RWPE2 (cell line): ENCODE measurements around the gene LINC01488.

ENCODE experiments used
- ATAC-seq: fragments of 200-7000 bp; cut with Tn5 transposase; 3 replicates; pipeline ENCODE4 v1.9.1; 2021; ENCODE audit warnings: low read depth
- DNase-seq: peaks from one replicate; pipeline ENCODE4 v3.0.0-alpha.2; 2020; ENCODE audit warnings: low spot score
- H3K27ac ChIP-seq: fragments of 450-650 bp; 2 replicates; pipeline ENCODE4 v1.5.1; 2017; ENCODE audit warnings: mild to moderate bottlenecking; ENCODE audit not compliant: poor library complexity, severe bottlenecking
- H3K27me3 ChIP-seq: fragments of 250-450 bp; sonication (Bioruptor Pico); 2 replicates; pipeline ENCODE4 v1.5.1; 2021; ENCODE audit warnings: mild to moderate bottlenecking, moderate library complexity; ENCODE audit not compliant: insufficient read depth, poor library complexity, severe bottlenecking
- H3K36me3 ChIP-seq: fragments of 250-450 bp; sonication (Bioruptor Pico); 2 replicates; pipeline ENCODE4 v1.5.1; 2020; ENCODE audit warnings: low read depth, mild to moderate bottlenecking, moderate library complexity
- H3K4me1 ChIP-seq: fragments of 250-450 bp; sonication (Bioruptor Pico); 2 replicates; pipeline ENCODE4 v1.5.1; 2021; ENCODE audit warnings: mild to moderate bottlenecking, moderate library complexity; ENCODE audit not compliant: insufficient read depth, poor library complexity, severe bottlenecking
- H3K4me3 ChIP-seq: fragments of 250-450 bp; sonication (Bioruptor Pico); 2 replicates; pipeline ENCODE4 v1.5.1; 2021; ENCODE audit warnings: mild to moderate bottlenecking, moderate library complexity; ENCODE audit not compliant: severe bottlenecking
- H3K9me3 ChIP-seq: fragments of 250-450 bp; sonication (Bioruptor Pico); 2 replicates; pipeline ENCODE4 v1.5.1; 2021; ENCODE audit warnings: mild to moderate bottlenecking, moderate library complexity; ENCODE audit not compliant: severe bottlenecking
- TF ChIP-seq, protein P1 (sequence below): fragments of 450-650 bp; IDR thresholded peaks from one replicate; pipeline ENCODE4 v1.5.1; 2017; ENCODE audit warnings: mild to moderate bottlenecking, moderate library complexity; ENCODE audit not compliant: poor library complexity, severe bottlenecking

Gene LINC01488

GRCh38 chr11:69451289-69451688 lies 30.2 kb upstream of the LINC01488 start:
- DNase-seq (no peak), ATAC-seq (no peak)
- Histone ChIP-seq H3K4me1 (peaks cover 6% of the 10 kb centered on the region), H3K9me3 (no peaks in the 10 kb centered on the region), H3K36me3 (no peaks in the 10 kb centered on the region), H3K27me3 (no peaks in the 10 kb centered on the region), H3K27ac (no peak overlapping the region), H3K4me3 (no peak overlapping the region)
- TF ChIP-seq, protein P1, sequence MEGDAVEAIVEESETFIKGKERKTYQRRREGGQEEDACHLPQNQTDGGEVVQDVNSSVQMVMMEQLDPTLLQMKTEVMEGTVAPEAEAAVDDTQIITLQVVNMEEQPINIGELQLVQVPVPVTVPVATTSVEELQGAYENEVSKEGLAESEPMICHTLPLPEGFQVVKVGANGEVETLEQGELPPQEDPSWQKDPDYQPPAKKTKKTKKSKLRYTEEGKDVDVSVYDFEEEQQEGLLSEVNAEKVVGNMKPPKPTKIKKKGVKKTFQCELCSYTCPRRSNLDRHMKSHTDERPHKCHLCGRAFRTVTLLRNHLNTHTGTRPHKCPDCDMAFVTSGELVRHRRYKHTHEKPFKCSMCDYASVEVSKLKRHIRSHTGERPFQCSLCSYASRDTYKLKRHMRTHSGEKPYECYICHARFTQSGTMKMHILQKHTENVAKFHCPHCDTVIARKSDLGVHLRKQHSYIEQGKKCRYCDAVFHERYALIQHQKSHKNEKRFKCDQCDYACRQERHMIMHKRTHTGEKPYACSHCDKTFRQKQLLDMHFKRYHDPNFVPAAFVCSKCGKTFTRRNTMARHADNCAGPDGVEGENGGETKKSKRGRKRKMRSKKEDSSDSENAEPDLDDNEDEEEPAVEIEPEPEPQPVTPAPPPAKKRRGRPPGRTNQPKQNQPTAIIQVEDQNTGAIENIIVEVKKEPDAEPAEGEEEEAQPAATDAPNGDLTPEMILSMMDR: no peak

DNA sequence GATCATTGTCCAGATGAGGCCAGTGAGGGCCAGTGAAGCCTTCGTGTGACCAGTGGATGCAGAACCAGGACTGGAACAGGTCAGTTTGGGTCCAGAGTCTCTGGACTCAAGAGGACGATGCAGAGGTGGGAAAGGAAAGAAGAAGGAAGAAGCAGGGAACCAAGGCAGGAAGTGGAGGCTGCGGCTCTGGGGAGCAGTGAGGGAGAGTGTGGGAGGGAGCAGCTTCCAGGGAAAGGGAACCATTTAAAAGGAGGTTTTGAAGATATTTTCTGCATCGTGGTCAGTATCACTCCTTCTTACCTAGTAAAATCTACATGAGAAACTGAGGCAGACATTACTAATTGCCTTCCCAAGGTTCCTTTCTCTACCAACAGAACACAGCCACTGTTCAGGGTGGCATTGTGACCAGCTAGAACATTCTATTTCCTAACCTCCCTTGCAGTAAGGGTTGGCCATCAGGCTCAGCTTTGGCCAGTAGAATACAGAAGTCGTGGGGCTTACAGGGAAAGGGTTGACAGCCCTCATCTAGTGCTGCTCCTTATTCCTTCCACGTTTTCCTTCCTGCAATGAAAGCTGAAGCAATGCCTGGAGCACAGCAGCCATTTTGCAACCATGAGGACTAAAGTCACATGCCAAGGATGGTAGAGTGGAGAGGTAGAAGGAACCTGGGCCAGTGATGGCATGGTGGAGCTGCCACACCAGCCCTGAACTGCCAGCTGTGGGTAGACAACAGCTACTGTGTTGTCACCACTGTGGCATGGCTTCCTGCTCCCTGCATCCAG lies 29.1 kb upstream of the LINC01488 start:
- ATAC-seq (no peak), DNase-seq (no peak)
- H3K4me1 ChIP-seq: peaks cover 6% of the 10 kb centered on the region
- H3K36me3 ChIP-seq: no peaks in the 10 kb centered on the region
- H3K9me3 ChIP-seq: no peaks in the 10 kb centered on the region
- TF ChIP-seq, protein P1: no peak
- no peaks in the 10 kb centered on the region for H3K27me3 ChIP-seq
- no peak overlapping the region for H3K27ac ChIP-seq
- no peak overlapping the region for H3K4me3 ChIP-seq

DNA sequence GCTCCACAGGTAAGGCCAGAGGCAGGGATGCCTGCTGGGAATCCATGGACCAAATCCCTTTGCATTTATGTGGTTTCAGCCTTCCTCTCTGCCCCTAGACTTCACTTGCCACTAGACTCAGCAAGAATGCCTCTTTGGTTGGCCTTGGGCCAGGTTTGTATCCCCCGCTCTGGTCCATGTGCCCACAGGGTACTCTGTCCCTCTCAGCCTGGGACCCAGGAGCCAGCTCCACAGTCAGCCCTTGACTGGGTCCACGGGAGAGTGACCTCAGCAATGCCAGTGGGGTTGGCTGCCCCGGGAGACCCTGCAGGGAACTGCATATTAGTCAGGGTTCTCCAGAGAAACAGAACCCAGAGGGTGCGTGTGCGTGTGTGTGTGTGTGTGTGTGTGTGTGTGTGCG lies 28.3 kb upstream of the LINC01488 start:
- H3K9me3 ChIP-seq: no peaks in the 10 kb centered on the region
- no peaks in the 10 kb centered on the region for H3K36me3 ChIP-seq
- ATAC-seq (no peak), DNase-seq (no peak)
- no peaks in the 10 kb centered on the region for H3K27me3 ChIP-seq
- no peaks in the 10 kb centered on the region for H3K4me1 ChIP-seq
- TF ChIP-seq, protein P1: no peak
- H3K27ac ChIP-seq: no peak overlapping the region
- H3K4me3 ChIP-seq: no peak overlapping the region

DNA sequence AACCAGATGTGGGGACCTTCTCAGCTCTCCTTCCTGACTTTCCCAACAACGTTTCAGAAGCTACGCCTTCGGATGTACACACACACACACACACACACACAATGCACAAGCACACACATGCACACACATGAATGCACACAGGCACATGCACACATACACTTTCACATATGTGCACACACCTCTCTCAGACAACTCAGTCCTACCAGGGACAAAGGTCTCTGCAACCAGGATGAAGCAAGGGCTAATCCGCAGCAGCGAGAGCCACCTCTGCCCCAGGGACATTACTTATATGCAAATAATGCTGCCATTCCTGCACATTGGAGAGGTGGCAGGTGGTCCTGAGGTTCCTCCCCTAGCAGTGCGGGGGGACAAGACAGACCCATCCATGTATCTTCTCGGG lies 27.4 kb upstream of the LINC01488 start:
- H3K4me1 ChIP-seq: no peaks in the 10 kb centered on the region
- no peaks in the 10 kb centered on the region for H3K9me3 ChIP-seq
- no peak overlapping the region for H3K4me3 ChIP-seq
- H3K27me3 ChIP-seq: no peaks in the 10 kb centered on the region
- ATAC-seq (no peak), DNase-seq (no peak)
- H3K27ac ChIP-seq: no peak overlapping the region
- TF ChIP-seq, protein P1: no peak
- H3K36me3 ChIP-seq: no peaks in the 10 kb centered on the region

- TF ChIP-seq, protein P1: no peak
- Histone ChIP-seq H3K4me1 (peaks cover 7% of the 10 kb centered on the region), H3K9me3 (peaks cover 3% of the 10 kb centered on the region), H3K4me3 (no peak overlapping the region), H3K27me3 (no peaks in the 10 kb centered on the region), H3K36me3 (no peaks in the 10 kb centered on the region), H3K27ac (no peak overlapping the region)
- ATAC-seq (no peak), DNase-seq (no peak)
These were observed 25.5 kb upstream of the LINC01488 start for GRCh38 chr11:69455969-69456368.
